HEK293T (cell line): Measurements from ENCODE around the gene LIX1L.

Experiments used
- CTCF ChIA-PET: fragments of 350-600 bp; formaldehyde crosslinking; extraction: SDS; loops from one replicate; lab custom pipeline; 2021; ENCODE audit warnings: antibody characterized with exemption, inconsistent platforms; lab: Yijun Ruan, JAX
- POLR2A ChIA-PET: fragments of 350-600 bp; formaldehyde crosslinking; extraction: SDS; loops from one replicate; lab custom pipeline; 2020; ENCODE audit warnings: antibody characterized with exemption, inconsistent platforms; lab: Yijun Ruan, JAX
- DNase-seq: peaks from one replicate; pipeline ENCODE4 v3.0.0; 2012; ENCODE audit warnings: mixed read lengths; ENCODE audit errors: extremely low spot score
- ARNT ChIP-seq: fragments of 450-650 bp; IDR thresholded peaks from 2 replicates; pipeline ENCODE4 v1.6.1; 2017; ENCODE audit warnings: mild to moderate bottlenecking
- BHLHE40 ChIP-seq: fragments of 450-650 bp; IDR thresholded peaks from 2 replicates; pipeline ENCODE4 v1.6.1; 2016; ENCODE audit warnings: mild to moderate bottlenecking, moderate library complexity, borderline replicate concordance
- CTBP1 ChIP-seq: fragments of 450-650 bp; IDR thresholded peaks from 2 replicates; pipeline ENCODE4 v1.6.1; 2016; ENCODE audit warnings: borderline replicate concordance
- ELF4 ChIP-seq: fragments of 450-650 bp; IDR thresholded peaks from 2 replicates; pipeline ENCODE4 v1.6.1; 2017; ENCODE audit warnings: antibody characterized with exemption
- FOXA1 ChIP-seq: fragments of 450-650 bp; IDR thresholded peaks from 2 replicates; pipeline ENCODE4 v1.6.1; 2016; ENCODE audit warnings: mild to moderate bottlenecking
- FOXK2 ChIP-seq: fragments of 450-650 bp; IDR thresholded peaks from 2 replicates; pipeline ENCODE4 v1.6.1; 2016; ENCODE audit warnings: mild to moderate bottlenecking
- FOXM1 ChIP-seq: fragments of 450-650 bp; IDR thresholded peaks from 2 replicates; pipeline ENCODE4 v1.6.1; 2017; ENCODE audit warnings: mild to moderate bottlenecking, borderline replicate concordance
- HDGF ChIP-seq: fragments of 450-650 bp; IDR thresholded peaks from 2 replicates; pipeline ENCODE4 v1.6.1; 2017; ENCODE audit warnings: antibody characterized with exemption, borderline replicate concordance
- L3MBTL2 ChIP-seq: fragments of 450-650 bp; conservative IDR thresholded peaks from 2 replicates; pipeline ENCODE4 v1.6.1; 2016; ENCODE audit warnings: mild to moderate bottlenecking
- LEF1 ChIP-seq: fragments of 450-650 bp; IDR thresholded peaks from 2 replicates; pipeline ENCODE4 v1.6.1; 2017; ENCODE audit warnings: mild to moderate bottlenecking, borderline replicate concordance
- NFRKB ChIP-seq: fragments of 450-650 bp; IDR thresholded peaks from 2 replicates; pipeline ENCODE4 v1.6.1; 2016; ENCODE audit warnings: mild to moderate bottlenecking, moderate library complexity
- PKNOX1 ChIP-seq: fragments of 450-650 bp; IDR thresholded peaks from 2 replicates; pipeline ENCODE4 v1.6.1; 2016
- SP1 ChIP-seq: fragments of 450-650 bp; IDR thresholded peaks from 2 replicates; pipeline ENCODE4 v1.6.1; 2017
- SUZ12 ChIP-seq: fragments of 450-650 bp; IDR thresholded peaks from 2 replicates; pipeline ENCODE4 v1.6.1; 2016; ENCODE audit warnings: mild to moderate bottlenecking
- TARDBP ChIP-seq: fragments of 450-650 bp; IDR thresholded peaks from 2 replicates; pipeline ENCODE4 v1.6.1; 2016
- ZNF384 ChIP-seq: fragments of 450-650 bp; IDR thresholded peaks from 2 replicates; pipeline ENCODE4 v1.6.1; 2016

LIX1L gene

DNA sequence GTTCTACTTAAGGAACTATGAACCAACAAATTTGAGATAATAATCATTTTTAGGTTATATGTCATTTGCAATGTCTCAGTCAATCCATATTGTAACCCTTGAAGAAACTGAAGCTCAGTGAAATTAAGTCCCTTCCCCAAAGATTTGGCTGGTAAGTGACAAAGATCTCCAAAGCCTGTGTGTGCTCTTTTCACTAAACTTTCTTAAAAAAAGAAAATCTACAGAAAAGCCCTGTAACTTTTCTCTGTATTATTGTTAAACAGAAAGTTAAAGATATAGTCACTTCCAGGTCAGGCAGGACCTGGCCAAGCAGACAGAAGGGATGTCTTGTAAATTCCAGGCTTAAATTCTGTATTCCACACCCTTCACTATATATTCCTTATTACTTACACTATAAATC is 1.5 kb downstream of the LIX1L start:
- ChIA-PET POLR2A (interaction anchor here (0.7 to 6.1 kb wide), 4 partner anchors 8 to 97 kb away, joined by 3 to 90 read pairs (median 8); partner anchors contain the start of genes ANKRD34A, PIAS3, POLR3GL and RBM8A), CTCF (no interaction called here)
- DNase-seq: no peak
- TF ChIP-seq ELF4 (no peak), TARDBP (no peak), BHLHE40 (no peak), FOXK2 (no peak), PKNOX1 (no peak), NFRKB (no peak), HDGF (no peak), SP1 (no peak), FOXA1 (no peak), LEF1 (no peak), ZNF384 (no peak), FOXM1 (no peak), SUZ12 (no peak), L3MBTL2 (no peak), CTBP1 (no peak)

DNA sequence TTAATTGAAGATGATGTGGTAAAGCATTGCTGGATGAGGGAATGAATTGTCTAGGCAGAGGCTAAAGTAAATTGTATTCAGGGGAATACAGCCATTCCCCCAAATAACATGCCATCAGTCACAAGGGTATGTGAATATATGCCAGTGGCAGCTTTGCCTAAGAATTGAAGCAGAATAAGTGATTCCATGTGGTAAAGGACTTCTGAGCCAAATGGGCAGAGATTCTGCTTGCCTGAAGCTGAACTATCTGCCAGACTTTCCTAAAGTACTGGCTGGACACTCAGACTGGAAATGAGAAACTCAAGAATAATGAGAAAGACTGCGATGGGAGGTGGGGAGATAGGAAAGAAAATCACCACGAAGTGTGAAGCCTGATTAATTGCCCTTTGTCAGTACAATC is 2.4 kb downstream of the LIX1L start:
- CTCF ChIA-PET: interaction anchor here (1.0 to 2.0 kb wide), 2 partner anchors 52 to 75 kb away, joined by 3 to 4 read pairs; no protein-coding TSS in a partner anchor
- POLR2A ChIA-PET: interaction anchor here (2.1 to 6.1 kb wide), 3 partner anchors 9 to 96 kb away, joined by 6 to 90 read pairs (median 11); partner anchors contain the start of genes ANKRD34A, PIAS3, POLR3GL and RBM8A
- no peak for DNase-seq
- no peak for TF ChIP-seq BHLHE40
- TF ChIP-seq TARDBP: no peak
- TF ChIP-seq FOXM1: no peak
- no peak for TF ChIP-seq SP1
- TF ChIP-seq ZNF384: no peak
- TF ChIP-seq ARNT: no peak
- no peak for TF ChIP-seq SUZ12
- TF ChIP-seq L3MBTL2: no peak
- TF ChIP-seq ELF4: no peak
- no peak for TF ChIP-seq CTBP1
- no peak for TF ChIP-seq NFRKB
- TF ChIP-seq LEF1: no peak
- no peak for TF ChIP-seq FOXA1
- no peak for TF ChIP-seq HDGF
- no peak for TF ChIP-seq PKNOX1
- no peak for TF ChIP-seq FOXK2

DNA sequence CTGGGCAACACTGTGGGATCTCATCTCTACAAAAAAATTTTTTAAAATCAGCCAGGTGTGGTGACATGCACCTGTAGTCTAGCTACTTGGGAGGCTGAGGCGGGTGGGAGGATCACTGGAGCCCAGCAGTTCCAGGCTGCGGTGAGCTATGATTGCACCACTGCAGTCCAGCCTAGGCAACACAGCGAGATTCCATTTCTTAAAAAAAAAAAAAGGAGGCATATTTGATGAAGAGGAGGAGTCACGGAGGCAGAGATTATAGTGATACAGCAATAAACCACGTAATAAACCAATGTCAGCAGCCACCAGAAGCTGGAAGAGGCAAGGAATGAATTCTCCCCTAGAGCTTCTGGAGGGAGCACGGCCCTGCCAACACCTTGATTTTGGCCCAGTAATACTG is 4.0 kb downstream of the LIX1L start:
- ChIA-PET POLR2A (interaction anchor here (0.7 to 6.1 kb wide), 2 partner anchors 11 to 26 kb away, joined by 3 to 90 read pairs; partner anchors contain the start of gene RBM8A), CTCF (interaction anchor here (2.0 kb wide), 1 partner anchor 54 kb away, joined by 4 read pairs; no protein-coding TSS in a partner anchor)

DNA sequence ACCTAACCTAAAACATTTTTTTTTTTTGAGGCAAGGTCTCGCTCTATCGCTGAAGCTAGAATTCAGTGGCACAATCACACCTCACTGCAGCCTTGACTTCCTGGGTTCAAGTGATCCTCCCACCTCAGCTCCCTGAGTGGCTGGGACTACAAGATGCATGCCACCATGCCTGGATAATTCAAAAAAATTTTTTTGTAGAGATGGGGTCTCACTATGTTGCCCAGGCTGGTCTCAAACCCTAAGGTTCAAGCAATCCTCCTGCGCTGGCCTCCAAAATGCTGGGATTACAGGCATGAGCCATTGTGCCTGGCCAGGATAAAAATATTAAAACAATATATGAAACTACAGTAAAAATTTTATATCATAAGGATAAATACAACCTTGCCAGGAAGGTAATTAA is 4.9 kb downstream of the LIX1L start:
- DNase-seq: no peak
- ChIA-PET POLR2A (interaction anchor here (1.8 kb wide), 1 partner anchor 12 kb away, joined by 4 read pairs; the partner anchor contains the start of genes ANKRD34A and POLR3GL), CTCF (no interaction called here)
- no peak for TF ChIP-seq ELF4

More for the DNA sequence above, 4.0 kb downstream of the LIX1L start:
- no peak for DNase-seq
- TF ChIP-seq ELF4 (no peak), FOXK2 (no peak), PKNOX1 (no peak), ZNF384 (no peak), SUZ12 (no peak), SP1 (no peak), CTBP1 (no peak), FOXA1 (no peak), L3MBTL2 (no peak), NFRKB (no peak), TARDBP (no peak), FOXM1 (no peak), ARNT (no peak), BHLHE40 (no peak), HDGF (no peak), LEF1 (no peak)

DNA sequence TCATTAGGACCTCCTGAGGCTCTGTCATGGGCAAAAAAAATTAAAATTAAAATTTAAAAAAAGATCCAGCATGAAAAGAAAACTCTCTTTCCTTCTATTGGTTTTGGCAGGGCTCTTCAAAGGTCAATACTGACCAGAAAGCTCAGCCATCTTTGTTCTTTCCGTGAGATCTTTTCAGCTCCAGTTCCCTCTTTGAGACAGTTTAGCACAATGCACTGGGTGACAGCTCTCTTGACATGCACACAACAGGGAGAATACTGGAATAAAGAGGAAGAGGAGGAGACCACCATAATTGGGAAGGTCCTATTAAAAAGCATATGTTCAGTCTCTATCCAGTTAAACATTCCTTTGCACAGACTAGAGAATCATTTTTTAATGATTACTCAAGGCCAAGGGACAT is 6.3 kb downstream of the LIX1L start:
- POLR2A ChIA-PET: interaction anchor here (1.0 to 1.8 kb wide), 2 partner anchors 13 to 24 kb away, joined by 4 to 5 read pairs; partner anchors contain the start of genes ANKRD34A, POLR3GL and RBM8A
- TF ChIP-seq TARDBP: no peak
- TF ChIP-seq CTBP1: no peak
- no peak for TF ChIP-seq FOXA1
- no peak for TF ChIP-seq L3MBTL2
- TF ChIP-seq NFRKB: no peak
- TF ChIP-seq HDGF: no peak
- no peak for TF ChIP-seq PKNOX1
- no peak for TF ChIP-seq LEF1
- TF ChIP-seq SP1: no peak
- no peak for TF ChIP-seq ZNF384
- TF ChIP-seq FOXK2: no peak
- CTCF ChIA-PET: no interaction called here

More for the DNA sequence above, 6.3 kb downstream of the LIX1L start:
- no peak for DNase-seq
